Measurements from ENCODE around the gene SNX20.

The SNX20 gene

DNA sequence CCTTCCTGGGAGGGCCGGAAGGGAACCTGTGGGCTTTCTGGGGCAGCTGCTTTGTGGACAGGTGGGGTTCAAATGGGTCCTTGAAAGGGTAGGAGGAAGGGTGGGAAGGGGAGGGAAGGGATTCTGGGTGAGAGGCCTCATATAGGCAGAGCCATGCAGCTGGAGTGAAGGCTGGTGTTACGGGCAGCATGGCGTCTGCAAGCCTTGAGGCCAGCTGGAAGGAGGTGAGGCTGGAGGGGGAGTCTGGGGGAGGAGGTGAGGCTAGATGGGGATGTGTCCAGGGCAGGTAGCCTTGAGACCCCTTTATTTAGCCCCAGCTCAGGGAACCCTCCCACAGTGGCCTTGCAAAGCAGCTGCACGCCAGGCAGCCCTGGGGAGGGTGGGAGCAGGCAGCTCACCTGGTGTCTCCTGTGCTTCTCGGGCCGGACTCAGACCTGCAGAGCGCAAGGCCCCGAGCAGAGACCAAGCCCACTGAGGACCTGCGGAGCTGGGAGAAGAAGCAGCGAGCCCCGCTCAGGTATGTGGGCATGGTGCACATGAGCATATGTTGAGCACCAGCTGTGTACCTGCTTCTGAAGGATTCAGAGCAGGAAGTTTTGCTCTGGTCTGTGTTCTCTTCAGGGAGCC lies 50.6 kb downstream of the SNX20 start:
- DNase-seq (ENCODE audit: low spot score), result no peak
- TF ChIP-seq, protein P1, sequence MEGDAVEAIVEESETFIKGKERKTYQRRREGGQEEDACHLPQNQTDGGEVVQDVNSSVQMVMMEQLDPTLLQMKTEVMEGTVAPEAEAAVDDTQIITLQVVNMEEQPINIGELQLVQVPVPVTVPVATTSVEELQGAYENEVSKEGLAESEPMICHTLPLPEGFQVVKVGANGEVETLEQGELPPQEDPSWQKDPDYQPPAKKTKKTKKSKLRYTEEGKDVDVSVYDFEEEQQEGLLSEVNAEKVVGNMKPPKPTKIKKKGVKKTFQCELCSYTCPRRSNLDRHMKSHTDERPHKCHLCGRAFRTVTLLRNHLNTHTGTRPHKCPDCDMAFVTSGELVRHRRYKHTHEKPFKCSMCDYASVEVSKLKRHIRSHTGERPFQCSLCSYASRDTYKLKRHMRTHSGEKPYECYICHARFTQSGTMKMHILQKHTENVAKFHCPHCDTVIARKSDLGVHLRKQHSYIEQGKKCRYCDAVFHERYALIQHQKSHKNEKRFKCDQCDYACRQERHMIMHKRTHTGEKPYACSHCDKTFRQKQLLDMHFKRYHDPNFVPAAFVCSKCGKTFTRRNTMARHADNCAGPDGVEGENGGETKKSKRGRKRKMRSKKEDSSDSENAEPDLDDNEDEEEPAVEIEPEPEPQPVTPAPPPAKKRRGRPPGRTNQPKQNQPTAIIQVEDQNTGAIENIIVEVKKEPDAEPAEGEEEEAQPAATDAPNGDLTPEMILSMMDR (IDR thresholded peaks at IDR 0.05), result no peak
- H3K4me3 ChIP-seq, result no peak overlapping the region
- H3K27ac ChIP-seq, result no peak overlapping the region

DNA sequence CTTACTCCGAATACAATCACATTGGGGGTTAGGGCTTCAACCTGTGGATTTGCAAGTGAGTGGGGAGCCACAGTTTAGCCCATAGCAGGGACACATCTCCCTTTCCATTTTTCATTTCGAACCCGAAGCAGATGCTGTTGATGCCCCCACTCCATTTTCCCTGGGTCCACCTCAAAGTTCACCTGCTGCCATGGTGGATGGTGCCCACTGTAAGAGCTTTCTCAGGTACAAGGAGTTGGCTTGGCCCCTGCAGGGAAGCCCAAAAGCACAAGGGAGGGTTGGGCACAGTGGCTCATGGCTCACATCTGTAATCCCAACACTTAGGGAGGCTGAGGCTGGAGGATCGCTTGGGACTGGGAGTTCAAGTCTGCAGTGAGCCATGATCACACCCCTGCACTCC lies 51.8 kb downstream of the SNX20 start:
- Histone ChIP-seq H3K27ac (no peak overlapping the region), H3K4me3 (no peak overlapping the region)
- TF ChIP-seq, protein P1 (IDR thresholded peaks at IDR 0.05), result no peak
- no peak for DNase-seq (ENCODE audit: low spot score)

DNA sequence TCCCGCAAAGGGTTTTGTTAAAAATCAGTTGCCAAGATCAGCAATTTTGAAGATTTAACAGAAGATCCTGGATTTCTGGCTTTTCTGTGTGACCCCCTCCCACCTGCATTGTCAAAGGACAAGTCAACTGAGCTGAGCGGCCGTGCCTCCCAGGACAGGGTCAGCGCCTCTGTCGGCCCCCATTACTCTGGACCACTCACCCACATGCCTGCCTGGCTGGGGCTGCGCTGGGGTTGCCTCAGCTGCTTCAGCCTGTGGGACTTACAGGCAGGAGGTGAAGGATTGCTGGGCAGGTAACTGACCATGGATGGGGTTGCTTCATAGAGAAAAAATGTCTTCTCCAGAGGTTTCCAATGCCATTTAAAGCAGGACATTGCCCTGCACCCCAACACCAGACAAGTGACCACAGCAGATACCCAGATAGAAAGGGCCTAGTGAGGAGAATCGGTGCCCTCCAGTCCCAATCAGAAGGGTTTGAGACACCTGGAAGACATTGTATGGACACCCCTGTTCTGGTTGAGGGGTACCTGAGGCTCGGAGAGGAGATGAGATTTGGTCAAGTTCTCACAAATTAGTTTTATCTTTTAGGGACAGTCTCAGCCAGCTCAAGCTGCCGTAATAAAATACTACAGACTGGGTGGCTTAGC lies 52.8 kb downstream of the SNX20 start:
- H3K4me3 ChIP-seq, result no peak overlapping the region
- DNase-seq (ENCODE audit: low spot score), result no peak
- TF ChIP-seq, protein P1 (IDR thresholded peaks at IDR 0.05), result no peak
- no peak overlapping the region for H3K27ac ChIP-seq

DNA sequence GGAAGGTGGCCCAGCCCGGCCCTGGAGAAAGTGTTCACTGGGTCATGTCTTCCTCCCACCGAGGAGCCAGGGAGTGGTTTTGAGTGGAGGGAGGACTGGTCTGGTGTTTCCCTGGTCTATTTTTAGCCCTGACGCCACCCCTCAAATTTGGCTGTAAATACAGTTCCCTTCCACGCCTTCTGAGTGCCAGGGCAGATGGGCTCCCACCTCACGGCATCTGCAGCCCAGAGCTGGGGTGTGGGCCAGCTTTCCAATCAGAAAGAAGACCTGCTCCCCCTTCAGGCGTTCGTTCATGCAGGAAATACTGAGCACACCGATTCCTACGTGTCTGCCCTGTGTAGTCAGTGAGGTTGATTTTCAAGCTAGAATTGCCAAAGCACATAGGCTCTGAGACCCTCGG lies 53.7 kb downstream of the SNX20 start:
- Histone ChIP-seq H3K27ac (peak overlapping the region; percentile 30 to 46), H3K4me3 (no peak overlapping the region)
- TF ChIP-seq, protein P1 (IDR thresholded peaks at IDR 0.05), result no peak
- no peak for DNase-seq (ENCODE audit: low spot score)

DNA sequence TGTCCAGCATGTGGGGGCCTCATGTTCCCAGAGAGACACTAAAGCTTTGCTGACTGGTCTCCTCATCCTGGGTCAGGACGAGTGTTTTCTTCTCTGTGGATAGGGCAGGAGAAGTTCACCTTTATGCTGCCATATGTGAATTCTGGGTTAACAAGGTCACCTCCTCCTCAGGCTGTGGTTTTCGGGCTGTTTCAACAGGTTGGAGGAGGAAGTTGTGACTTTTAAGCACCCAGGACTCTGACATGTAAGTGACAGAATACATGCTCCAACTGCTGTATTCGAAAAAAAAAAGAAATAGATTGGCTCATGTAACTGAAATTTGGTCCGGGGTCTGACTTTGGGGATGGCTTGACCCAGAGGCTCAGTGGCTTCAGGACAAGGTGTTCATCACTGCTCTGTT lies 54.2 kb downstream of the SNX20 start:
- Histone ChIP-seq H3K4me3 (no peak overlapping the region), H3K27ac (peak overlapping the region in 1 of 2 donors; percentile 30)
- no peak for DNase-seq (ENCODE audit: low spot score)
- TF ChIP-seq, protein P1 (IDR thresholded peaks at IDR 0.05), result no peak

DNA sequence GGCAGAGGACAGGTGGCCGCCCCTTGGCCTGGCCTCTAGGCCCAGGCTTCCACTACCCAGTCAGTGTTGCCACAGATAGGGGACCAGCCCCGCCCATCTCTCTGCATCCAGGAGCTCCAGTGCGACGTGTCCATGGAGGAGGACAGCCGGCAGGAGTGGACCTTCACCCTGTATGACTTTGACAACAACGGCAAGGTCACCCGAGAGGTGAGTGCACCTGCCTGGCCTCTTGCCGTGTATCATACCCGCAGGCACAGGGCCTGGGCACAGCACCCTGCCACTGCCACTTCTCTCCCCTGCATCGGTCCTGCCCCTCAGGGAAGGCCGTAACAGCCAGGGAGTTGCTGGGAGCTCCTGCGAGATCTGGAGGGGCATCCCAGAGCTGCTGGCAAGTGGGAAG lies 55.7 kb downstream of the SNX20 start:
- DNase-seq (ENCODE audit: low spot score), result no peak
- Histone ChIP-seq H3K4me3 (no peak overlapping the region), H3K27ac (no peak overlapping the region)
- TF ChIP-seq, protein P1 (IDR thresholded peaks at IDR 0.05), result no peak

DNA sequence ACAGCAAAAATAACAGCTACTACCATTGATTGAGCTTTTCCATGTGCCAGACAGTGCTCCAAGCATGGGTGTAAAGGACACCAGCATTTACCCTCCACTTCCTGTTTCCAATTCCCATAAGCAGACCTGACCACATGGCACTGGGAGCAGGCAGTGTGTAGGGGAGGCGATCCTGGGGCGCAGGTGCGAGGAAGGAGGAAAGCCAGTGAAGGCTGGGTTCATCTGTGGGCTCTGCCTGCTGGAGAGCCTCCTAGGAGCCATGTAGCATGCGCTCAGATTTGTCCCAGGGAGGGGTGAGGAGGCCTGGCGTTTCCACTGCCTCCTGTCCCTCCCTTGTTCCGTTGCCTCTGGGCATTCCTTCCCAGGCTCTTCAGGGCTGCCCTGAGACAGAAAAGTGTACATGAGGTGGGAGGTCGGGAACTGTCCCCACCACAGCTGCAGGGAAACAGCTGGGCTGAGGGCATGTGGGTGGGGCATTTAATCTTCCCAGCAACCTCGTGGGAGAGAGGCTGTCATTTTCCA lies 56.6 kb downstream of the SNX20 start:
- DNase-seq (ENCODE audit: low spot score), result no peak
- TF ChIP-seq, protein P1 (IDR thresholded peaks at IDR 0.05), result no peak
- H3K4me3 ChIP-seq, result no peak overlapping the region
- H3K27ac ChIP-seq, result no peak overlapping the region
